Sigmoid colon (tissue), 3 donors: ENCODE measurements around the gene MACROD2.

ENCODE experiments used
- CTCF ChIP-seq, 4 experiments: fragments of 450-650 bp in 3 of 4; fragments of 200-600 bp in 1 of 4; IDR thresholded peaks; one replicate each; pipeline ENCODE4 v1.5.1; 2016 to 2019; ENCODE audit warnings: antibody characterized with exemption in 4 of 4, mild to moderate bottlenecking in 3 of 4, moderate library complexity in 2 of 4
- POLR2A ChIP-seq, 2 donors: fragments of 450-650 bp; IDR thresholded peaks; one replicate each; pipeline ENCODE4 v1.6.1; 2016; ENCODE audit warnings: antibody characterized with exemption in 2 of 2, mild to moderate bottlenecking in 2 of 2, moderate library complexity in 2 of 2

GRCh38 chr20:15342991-15343523 lies 1347.7 kb downstream of the MACROD2 start:
- TF ChIP-seq CTCF (IDR thresholded peaks at IDR 0.05) (no peak), POLR2A (IDR thresholded peaks at IDR 0.05) (no peak)
